Common myeloid progenitor, CD34-positive (primary cell): Measurements from ENCODE around the gene FUT8.
A peak's percentile ranks its signal among the peaks of the same experiment; 100 is the strongest.

Experiments
- CTCF ChIA-PET: fragments of 350-600 bp; sonication (Branson Sonifier 250); formaldehyde crosslinking; loops from one replicate; lab custom pipeline; 2021; ENCODE audit warnings: antibody characterized with exemption; lab: Charles Lee
- POLR2A ChIA-PET: fragments of 350-600 bp; sonication (Branson Sonifier 250); formaldehyde crosslinking; loops from one replicate; lab custom pipeline; 2021; ENCODE audit warnings: antibody characterized with exemption; lab: Charles Lee
- DNase-seq, 3 donors: peaks; one replicate each; pipeline versions ENCODE4 v3.0.0 to v3.0.0-alpha.2; 2013
- H3K27ac ChIP-seq, 2 experiments: 1 replicate in 1 of 2; 2 replicates in 1 of 2; pipeline ENCODE4 v1.7.0; 2013; ENCODE audit warnings: inconsistent platforms in 2 of 2, low read length in 2 of 2, mild to moderate bottlenecking in 2 of 2, low read depth in 1 of 2, moderate library complexity in 1 of 2; ENCODE audit not compliant: severe bottlenecking in 2 of 2, insufficient read depth in 1 of 2, poor library complexity in 1 of 2
- H3K27me3 ChIP-seq, 5 experiments: replicated peaks in 2 of 5; 1 replicate in 3 of 5; 2 replicates in 2 of 5; pipeline versions ENCODE4 v1.6.1 to v1.7.0; 2013; ENCODE audit warnings: low read length in 4 of 5, mild to moderate bottlenecking in 2 of 5, moderate library complexity in 2 of 5, inconsistent platforms in 1 of 5; ENCODE audit not compliant: insufficient read depth in 5 of 5, control insufficient read depth in 4 of 5
- H3K36me3 ChIP-seq, 4 experiments: 1 replicate in 2 of 4; 2 replicates in 2 of 4; pipeline versions ENCODE4 v1.6.1 to v1.7.0; 2013; ENCODE audit warnings: low read length in 3 of 4, control low read depth in 1 of 4, mild to moderate bottlenecking in 1 of 4; ENCODE audit not compliant: control insufficient read depth in 4 of 4, insufficient read depth in 4 of 4
- H3K4me1 ChIP-seq, 4 experiments: 1 replicate in 3 of 4; 2 replicates in 1 of 4; pipeline versions ENCODE4 v1.6.1 to v1.7.1; 2013; ENCODE audit warnings: low read length in 3 of 4, mild to moderate bottlenecking in 3 of 4, control low read depth in 1 of 4, inconsistent platforms in 1 of 4, moderate library complexity in 1 of 4; ENCODE audit not compliant: control insufficient read depth in 4 of 4, insufficient read depth in 4 of 4; ENCODE audit errors: control extremely low read depth in 1 of 4
- H3K4me3 ChIP-seq, 7 experiments: 1 replicate in 4 of 7; 2 replicates in 3 of 7; pipeline versions ENCODE4 v1.5.1 to v1.7.0; 2013; ENCODE audit warnings: mild to moderate bottlenecking in 7 of 7, low read length in 6 of 7, moderate library complexity in 6 of 7, inconsistent platforms in 2 of 7, low read depth in 2 of 7, control low read depth in 1 of 7; ENCODE audit not compliant: insufficient read depth in 4 of 7, control insufficient read depth in 1 of 7; ENCODE audit errors: extremely low read depth in 1 of 7
- H3K9me3 ChIP-seq, 5 experiments: 1 replicate in 4 of 5; 2 replicates in 1 of 5; pipeline versions ENCODE4 v1.6.1 to v1.7.1; 2013; ENCODE audit warnings: low read length in 4 of 5, mild to moderate bottlenecking in 2 of 5, inconsistent platforms in 1 of 5, low read depth in 1 of 5, moderate library complexity in 1 of 5; ENCODE audit not compliant: control insufficient read depth in 4 of 5, insufficient read depth in 2 of 5; ENCODE audit errors: control extremely low read depth in 1 of 5
- WGBS: methylation state at CpG from one replicate; pipeline ENCODE4 v1.1.5; 2013; ENCODE audit not compliant: insufficient coverage; 5-methylcytosine and 5-hydroxymethylcytosine counted together

FUT8 gene

GRCh38 chr14:65718629-65719028 is 306.1 kb downstream of the FUT8 start:
- ChIA-PET POLR2A (no interaction called here), CTCF (no interaction called here)
- H3K27ac ChIP-seq = no peak overlapping the region
- H3K4me3 ChIP-seq = no peak overlapping the region
- peaks cover 3 to 46% (median 7%) of the 10 kb centered on the region in 5 experiments for H3K9me3 ChIP-seq
- no peak for DNase-seq
- no CpG with 5 or more reads among the region's 1 CpG for WGBS
- peaks cover 0 to 4% (median under 1%) of the 10 kb centered on the region in 4 experiments for H3K36me3 ChIP-seq
- peaks cover 0 to 10% (median 2%) of the 10 kb centered on the region in 4 experiments for H3K4me1 ChIP-seq
- H3K27me3 ChIP-seq = no peaks in the 10 kb centered on the region

DNA sequence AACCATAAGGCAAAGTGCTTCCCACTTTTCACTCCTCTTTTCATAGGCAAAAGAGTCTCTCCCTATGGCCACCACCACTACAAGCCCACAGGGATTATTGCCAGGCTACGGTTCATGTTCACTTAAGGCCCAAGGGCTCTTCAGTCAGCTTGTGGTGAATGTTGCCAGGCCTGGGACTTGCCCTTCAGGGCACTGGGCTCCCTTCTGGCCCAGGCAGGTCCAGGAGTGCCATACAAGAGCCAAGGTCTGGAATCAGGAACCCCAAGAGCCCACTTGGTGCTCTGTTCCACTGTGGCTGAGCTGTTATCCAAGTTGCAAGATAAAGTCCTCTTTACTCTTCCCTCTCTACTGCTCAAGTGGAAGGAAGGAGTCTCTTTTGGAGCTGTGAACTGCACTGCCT is 307.6 kb downstream of the FUT8 start:
- no peaks in the 10 kb centered on the region for H3K27me3 ChIP-seq
- ChIA-PET POLR2A (no interaction called here), CTCF (no interaction called here)
- 75% methylated on average over 1 of the region's 1 CpG for WGBS
- peaks cover 0 to 6% (median 3%) of the 10 kb centered on the region in 4 experiments for H3K36me3 ChIP-seq
- no peak overlapping the region for H3K27ac ChIP-seq
- no peak for DNase-seq
- peaks cover 0 to 13% (median 5%) of the 10 kb centered on the region in 4 experiments for H3K4me1 ChIP-seq
- H3K9me3 ChIP-seq = peaks cover 3 to 33% (median 7%) of the 10 kb centered on the region in 5 experiments
- no peak overlapping the region for H3K4me3 ChIP-seq

- ChIA-PET POLR2A (no interaction called here), CTCF (no interaction called here)
- Histone ChIP-seq H3K27me3 (no peaks in the 10 kb centered on the region), H3K27ac (no peak overlapping the region), H3K4me1 (peaks cover 0 to 13% (median 5%) of the 10 kb centered on the region in 4 experiments), H3K4me3 (no peak overlapping the region), H3K9me3 (peaks cover 3 to 31% (median 7%) of the 10 kb centered on the region in 5 experiments), H3K36me3 (peaks cover 0 to 7% (median 3%) of the 10 kb centered on the region in 4 experiments)
- 100% methylated on average over 4 of the region's 5 CpGs for WGBS
- no peak for DNase-seq
Observed at GRCh38 chr14:65720743-65721142, 308.2 kb downstream of the FUT8 start.

GRCh38 chr14:65723348-65723747 is 310.8 kb downstream of the FUT8 start:
- Histone ChIP-seq H3K9me3 (peaks cover under 1 to 23% (median 12%) of the 10 kb centered on the region in 5 experiments), H3K4me3 (peak overlapping the region in 3 of 7 experiments; percentile 4 to 29 (median 11)), H3K36me3 (peaks cover 0 to 15% (median 6%) of the 10 kb centered on the region in 4 experiments), H3K4me1 (peaks cover 0 to 13% (median 5%) of the 10 kb centered on the region in 4 experiments), H3K27ac (no peak overlapping the region), H3K27me3 (no peaks in the 10 kb centered on the region)
- ChIA-PET POLR2A (no interaction called here), CTCF (no interaction called here)
- 26% methylated on average over 3 of the region's 3 CpGs for WGBS
- peak in 2 of 3 donors; percentile 22 to 39 for DNase-seq

DNA sequence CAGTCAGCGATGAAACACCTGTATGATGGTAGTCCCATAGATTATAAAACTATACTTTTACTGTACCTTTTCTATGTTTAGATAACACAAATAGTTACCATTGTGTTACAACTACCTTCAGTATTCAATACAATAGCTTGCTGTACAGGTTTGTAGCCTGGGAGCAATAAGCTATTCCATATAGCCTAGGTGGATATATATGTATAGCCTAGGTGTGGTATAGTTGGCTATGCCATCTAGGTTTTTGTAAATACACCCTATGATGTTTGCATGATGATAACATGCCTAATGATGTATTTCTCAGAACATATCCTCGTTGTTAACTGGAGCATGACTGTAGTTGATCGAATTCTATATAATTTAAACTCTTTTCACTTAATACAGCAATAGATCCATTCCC is 316.1 kb downstream of the FUT8 start:
- POLR2A ChIA-PET = no interaction called here

GRCh38 chr14:65729566-65729965 is 317.0 kb downstream of the FUT8 start:
- Histone ChIP-seq H3K27ac (no peak overlapping the region), H3K27me3 (no peaks in the 10 kb centered on the region), H3K36me3 (peaks cover 0 to 14% (median 6%) of the 10 kb centered on the region in 4 experiments), H3K4me1 (peaks cover 0 to under 1% (median 0%) of the 10 kb centered on the region in 4 experiments), H3K9me3 (peaks cover 0 to 8% (median 5%) of the 10 kb centered on the region in 5 experiments), H3K4me3 (no peak overlapping the region)
- POLR2A ChIA-PET = no interaction called here
- CTCF ChIA-PET = no interaction called here
- no peak for DNase-seq
- WGBS = 100% methylated on average over 2 of the region's 5 CpGs

More for the DNA sequence above, 316.1 kb downstream of the FUT8 start:
- no peak overlapping the region for H3K4me3 ChIP-seq
- no peak for DNase-seq
- no CpG with 5 or more reads among the region's 3 CpGs for WGBS
- no peak overlapping the region for H3K27ac ChIP-seq
- CTCF ChIA-PET = no interaction called here
- peaks cover 0 to 8% (median 5%) of the 10 kb centered on the region in 5 experiments for H3K9me3 ChIP-seq
- peaks cover 0 to 14% (median 6%) of the 10 kb centered on the region in 4 experiments for H3K36me3 ChIP-seq
- peaks cover 0 to 6% (median 1%) of the 10 kb centered on the region in 4 experiments for H3K4me1 ChIP-seq
- no peaks in the 10 kb centered on the region for H3K27me3 ChIP-seq

- no peak overlapping the region for H3K4me3 ChIP-seq
- no peaks in the 10 kb centered on the region for H3K27me3 ChIP-seq
- POLR2A ChIA-PET = no interaction called here
- 100% methylated on average over 2 of the region's 2 CpGs for WGBS
- DNase-seq = peak in 2 of 3 donors; percentile 3 to 4
- peaks cover 0 to 10% (median 4%) of the 10 kb centered on the region in 4 experiments for H3K36me3 ChIP-seq
- no peak overlapping the region for H3K27ac ChIP-seq
- CTCF ChIA-PET = no interaction called here
- peaks cover 0 to 5% (median 2%) of the 10 kb centered on the region in 5 experiments for H3K9me3 ChIP-seq
- no peaks in the 10 kb centered on the region for H3K4me1 ChIP-seq
Observed at GRCh38 chr14:65731933-65732506, 319.5 kb downstream of the FUT8 start.
